Measurements from ENCODE around the gene UPF3A.

UPF3A gene

GRCh38 chr13:114275304-114275703 is 6.1 kb upstream of the UPF3A start:
- no peak overlapping the region for H3K4me3 ChIP-seq (ENCODE audit: low read depth, low read length)
- TF ChIP-seq, protein P1, sequence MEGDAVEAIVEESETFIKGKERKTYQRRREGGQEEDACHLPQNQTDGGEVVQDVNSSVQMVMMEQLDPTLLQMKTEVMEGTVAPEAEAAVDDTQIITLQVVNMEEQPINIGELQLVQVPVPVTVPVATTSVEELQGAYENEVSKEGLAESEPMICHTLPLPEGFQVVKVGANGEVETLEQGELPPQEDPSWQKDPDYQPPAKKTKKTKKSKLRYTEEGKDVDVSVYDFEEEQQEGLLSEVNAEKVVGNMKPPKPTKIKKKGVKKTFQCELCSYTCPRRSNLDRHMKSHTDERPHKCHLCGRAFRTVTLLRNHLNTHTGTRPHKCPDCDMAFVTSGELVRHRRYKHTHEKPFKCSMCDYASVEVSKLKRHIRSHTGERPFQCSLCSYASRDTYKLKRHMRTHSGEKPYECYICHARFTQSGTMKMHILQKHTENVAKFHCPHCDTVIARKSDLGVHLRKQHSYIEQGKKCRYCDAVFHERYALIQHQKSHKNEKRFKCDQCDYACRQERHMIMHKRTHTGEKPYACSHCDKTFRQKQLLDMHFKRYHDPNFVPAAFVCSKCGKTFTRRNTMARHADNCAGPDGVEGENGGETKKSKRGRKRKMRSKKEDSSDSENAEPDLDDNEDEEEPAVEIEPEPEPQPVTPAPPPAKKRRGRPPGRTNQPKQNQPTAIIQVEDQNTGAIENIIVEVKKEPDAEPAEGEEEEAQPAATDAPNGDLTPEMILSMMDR (conservative IDR thresholded peaks at IDR 0.05; ENCODE audit: low read depth, low read length): no peak
- DNase-seq (ENCODE audit: low read depth): no peak

GRCh38 chr13:114279146-114279545 is 2.3 kb upstream of the UPF3A start:
- H3K4me3 ChIP-seq (ENCODE audit: low read depth, low read length): no peak overlapping the region
- no peak for DNase-seq (ENCODE audit: low read depth)
- TF ChIP-seq, protein P1 (conservative IDR thresholded peaks at IDR 0.05; ENCODE audit: low read depth, low read length): no peak

DNA sequence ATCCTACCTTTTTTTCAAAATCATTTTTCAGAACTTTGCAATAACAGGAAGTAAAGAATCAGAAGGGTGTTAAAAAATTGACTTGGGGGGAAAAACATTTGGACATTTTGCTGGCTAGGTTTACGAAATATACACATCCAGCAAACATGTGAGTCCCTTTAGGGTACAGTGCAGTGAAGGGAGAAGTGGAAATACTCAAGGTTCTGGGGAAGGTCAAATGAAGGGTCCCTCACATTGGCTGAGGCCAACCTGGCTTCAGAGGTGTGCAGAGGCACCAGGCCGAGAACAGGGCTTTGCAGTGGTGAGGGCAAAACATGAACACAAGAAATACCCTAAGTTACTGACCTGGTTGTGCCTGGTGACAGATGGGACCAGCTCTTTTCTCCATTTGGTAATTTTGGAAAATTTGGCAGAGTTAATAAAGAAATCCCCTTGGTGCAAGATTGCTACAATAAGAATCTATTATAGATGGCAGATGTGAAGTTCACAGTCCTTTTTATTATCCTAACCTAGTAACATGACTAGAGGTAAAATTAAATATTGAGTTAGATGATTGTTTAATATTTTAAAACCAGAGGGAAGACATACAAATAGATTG is 1.5 kb upstream of the UPF3A start:
- DNase-seq (ENCODE audit: low read depth): no peak
- H3K4me3 ChIP-seq (ENCODE audit: low read depth, low read length): no peak overlapping the region

GRCh38 chr13:114282041-114282670 is 755 bp downstream of the UPF3A start:
- DNase-seq (ENCODE audit: low read depth): no peak
- TF ChIP-seq, protein P1 (conservative IDR thresholded peaks at IDR 0.05; ENCODE audit: low read depth, low read length): no peak

More for the DNA sequence above, 1.5 kb upstream of the UPF3A start:
- TF ChIP-seq, protein P1 (conservative IDR thresholded peaks at IDR 0.05; ENCODE audit: low read depth, low read length): no peak

DNA sequence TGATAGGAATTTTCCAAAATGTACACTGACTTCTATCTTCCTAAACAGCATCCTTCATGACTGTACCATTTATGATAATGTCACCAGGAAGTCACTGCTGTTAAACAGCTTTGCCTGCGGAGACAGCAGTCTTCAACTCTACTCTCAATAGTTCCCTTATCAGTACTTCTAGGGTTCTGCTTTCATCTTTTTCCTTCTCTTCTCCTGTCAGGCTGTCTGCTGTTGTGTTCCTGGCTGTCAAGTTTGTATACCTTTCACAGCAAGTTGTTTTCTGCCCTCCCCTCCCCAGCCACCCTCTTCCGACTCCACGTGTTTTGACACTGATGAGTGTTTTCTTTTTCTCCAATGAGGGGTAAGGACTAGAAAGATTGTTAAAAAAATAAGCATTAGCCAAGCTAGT is 2.2 kb downstream of the UPF3A start:
- TF ChIP-seq, protein P1 (conservative IDR thresholded peaks at IDR 0.05; ENCODE audit: low read depth, low read length): no peak
- peak; percentile 29 for DNase-seq (ENCODE audit: low read depth)
- no peak overlapping the region for H3K4me3 ChIP-seq (ENCODE audit: low read depth, low read length)

More at GRCh38 chr13:114282041-114282670, 755 bp downstream of the UPF3A start:
- peak overlapping the region; percentile 84 for H3K4me3 ChIP-seq (ENCODE audit: low read depth, low read length)

DNA sequence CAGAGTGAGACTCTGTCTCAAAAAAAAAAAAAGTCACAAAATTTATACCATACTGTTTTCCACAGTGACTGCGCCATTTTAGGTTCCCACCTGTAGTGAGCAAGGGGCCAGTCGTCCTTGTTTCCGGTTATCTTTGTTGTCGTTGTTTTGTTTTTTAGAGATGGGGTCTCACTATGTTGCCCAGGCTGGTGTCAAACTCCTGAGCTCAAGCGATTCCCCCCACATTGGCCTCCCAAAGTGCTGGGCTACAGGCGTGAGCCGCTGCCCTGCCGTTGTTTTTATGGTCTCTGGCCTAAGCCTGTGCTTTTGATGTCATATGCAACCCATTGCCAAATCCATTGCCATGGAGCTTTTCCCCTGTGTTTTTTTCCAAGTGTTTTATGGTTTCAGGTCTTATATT is 3.3 kb downstream of the UPF3A start:
- no peak overlapping the region for H3K4me3 ChIP-seq (ENCODE audit: low read depth, low read length)
- TF ChIP-seq, protein P1 (conservative IDR thresholded peaks at IDR 0.05; ENCODE audit: low read depth, low read length): no peak
- DNase-seq (ENCODE audit: low read depth): no peak

Measured in choroid plexus epithelial cell (primary cell).